ENCODE results near the gene TIAM1. TPM values are rescaled to one million over a fixed set of nuclear protein-coding genes. Genes with fewer than 3 reads are reported as not detected.

The TIAM1 gene
- total RNA-seq, 1 donor from 2014 or later, result 5.4 TPM

- DNase-seq (ENCODE audit: extremely low read depth, low read depth, low spot score), result no peak
Observed at GRCh38 chr21:31103571-31104265, 240.3 kb downstream of the TIAM1 start.

GRCh38 chr21:31103163-31103562 is 240.9 kb downstream of the TIAM1 start:
- no peak for DNase-seq (ENCODE audit: extremely low read depth, low read depth, low spot score)

GRCh38 chr21:31099122-31099521 is 244.9 kb downstream of the TIAM1 start:
- no peak for DNase-seq (ENCODE audit: extremely low read depth, low read depth, low spot score)

- no peak for DNase-seq (ENCODE audit: extremely low read depth, low read depth, low spot score)
Observed at GRCh38 chr21:31098576-31099005, 245.5 kb downstream of the TIAM1 start.

- no peak for DNase-seq (ENCODE audit: extremely low read depth, low read depth, low spot score)
Observed at GRCh38 chr21:31092832-31093625, 251.0 kb downstream of the TIAM1 start.

- DNase-seq (ENCODE audit: extremely low read depth, low read depth, low spot score), result no peak
Observed at GRCh38 chr21:31090376-31090775, 253.7 kb downstream of the TIAM1 start.

- DNase-seq (ENCODE audit: extremely low read depth, low read depth, low spot score), result no peak
Observed at GRCh38 chr21:31088474-31088751, 255.6 kb downstream of the TIAM1 start.

GRCh38 chr21:31087639-31088473 is 256.2 kb downstream of the TIAM1 start:
- no peak for DNase-seq (ENCODE audit: extremely low read depth, low read depth, low spot score)

- DNase-seq (ENCODE audit: extremely low read depth, low read depth, low spot score), result no peak
Observed at GRCh38 chr21:31084689-31085088, 259.4 kb downstream of the TIAM1 start.

- DNase-seq (ENCODE audit: extremely low read depth, low read depth, low spot score), result no peak
Observed at GRCh38 chr21:31078796-31079195, 265.3 kb downstream of the TIAM1 start.

GRCh38 chr21:31078216-31078615 is 265.8 kb downstream of the TIAM1 start:
- no peak for DNase-seq (ENCODE audit: extremely low read depth, low read depth, low spot score)

GRCh38 chr21:31075848-31076247 is 268.2 kb downstream of the TIAM1 start:
- DNase-seq (ENCODE audit: extremely low read depth, low read depth, low spot score), result no peak

GRCh38 chr21:31072533-31072932 is 271.5 kb downstream of the TIAM1 start:
- DNase-seq (ENCODE audit: extremely low read depth, low read depth, low spot score), result no peak
